Colonic mucosa (tissue), 4 donors: ENCODE results near the gene ANKRD11. TPM values are rescaled to one million over a fixed set of nuclear protein-coding genes. Genes with fewer than 3 reads are reported as not detected.
"Not testable (repeated sequence)": the region's sequence is repeated elsewhere in the genome, so short reads cannot be mapped to it uniquely, and the experiment has no call there.

Experiments used
- DNase-seq: peaks from one replicate; pipeline ENCODE4 v3.0.0-alpha.2; 2020
- H3K27ac ChIP-seq: fragments of 200-600 bp; one replicate; pipeline ENCODE4 v1.8.0; 2021
- H3K27me3 ChIP-seq: fragments of 200-600 bp; one replicate; pipeline ENCODE4 v1.8.0; 2021
- H3K36me3 ChIP-seq: fragments of 200-600 bp; one replicate; pipeline ENCODE4 v1.8.0; 2021
- H3K4me1 ChIP-seq: fragments of 200-600 bp; one replicate; pipeline ENCODE4 v1.8.0; 2021; ENCODE audit warnings: mild to moderate bottlenecking
- H3K4me3 ChIP-seq: fragments of 200-600 bp; one replicate; pipeline ENCODE4 v1.8.0; 2021
- H3K9ac ChIP-seq, 2 donors: one replicate each; pipeline ENCODE4 v1.7.0; 2013; ENCODE audit warnings: control low read depth in 2 of 2, low read depth in 2 of 2, low read length in 2 of 2
- H3K9me3 ChIP-seq: fragments of 200-600 bp; one replicate; pipeline ENCODE4 v1.8.0; 2021
- intact Hi-C: fragments of 100-400 bp; cut with DNase I; formaldehyde crosslinking; loops from one replicate; pipeline ENCODE4 v1.14.1; 2022
- total RNA-seq, 2 donors: library from RNA; stranded (reverse); fragmentation: NEBNext Ultra II Directional in 1 of 2; extraction: Animal tissue kit (Norgen Biotek cat#: 25700) in 1 of 2; gene quantifications; one replicate each; pipeline ENCODE4 v1.2.1, GENCODE V29; 2021
- TF ChIP-seq, protein P1 (sequence below): fragments of 200-600 bp; IDR thresholded peaks from one replicate; pipeline ENCODE4 v1.8.0; 2022; ENCODE audit warnings: antibody characterized with exemption, mild to moderate bottlenecking
- donor health status: healthy.
- donor health status: DM: no; HTN: no; CAD: no.
- donor health status: DM: no; HTN: no; CAD: no.

The ANKRD11 gene
- total RNA-seq, 2 donors from 2014 or later: 69.4 to 129 TPM

GRCh38 chr16:89244754-89245153, 245.6 kb downstream of the ANKRD11 start:
- Histone ChIP-seq H3K27ac (no peak overlapping the region), H3K4me3 (no peak overlapping the region), H3K9ac (no peak overlapping the region), H3K27me3 (no peaks in the 10 kb centered on the region), H3K4me1 (peaks cover 3% of the 10 kb centered on the region), H3K9me3 (no peaks in the 10 kb centered on the region), H3K36me3 (no peaks in the 10 kb centered on the region)
- no peak for DNase-seq
- intact Hi-C loops: no loop called here
- TF ChIP-seq, protein P1, sequence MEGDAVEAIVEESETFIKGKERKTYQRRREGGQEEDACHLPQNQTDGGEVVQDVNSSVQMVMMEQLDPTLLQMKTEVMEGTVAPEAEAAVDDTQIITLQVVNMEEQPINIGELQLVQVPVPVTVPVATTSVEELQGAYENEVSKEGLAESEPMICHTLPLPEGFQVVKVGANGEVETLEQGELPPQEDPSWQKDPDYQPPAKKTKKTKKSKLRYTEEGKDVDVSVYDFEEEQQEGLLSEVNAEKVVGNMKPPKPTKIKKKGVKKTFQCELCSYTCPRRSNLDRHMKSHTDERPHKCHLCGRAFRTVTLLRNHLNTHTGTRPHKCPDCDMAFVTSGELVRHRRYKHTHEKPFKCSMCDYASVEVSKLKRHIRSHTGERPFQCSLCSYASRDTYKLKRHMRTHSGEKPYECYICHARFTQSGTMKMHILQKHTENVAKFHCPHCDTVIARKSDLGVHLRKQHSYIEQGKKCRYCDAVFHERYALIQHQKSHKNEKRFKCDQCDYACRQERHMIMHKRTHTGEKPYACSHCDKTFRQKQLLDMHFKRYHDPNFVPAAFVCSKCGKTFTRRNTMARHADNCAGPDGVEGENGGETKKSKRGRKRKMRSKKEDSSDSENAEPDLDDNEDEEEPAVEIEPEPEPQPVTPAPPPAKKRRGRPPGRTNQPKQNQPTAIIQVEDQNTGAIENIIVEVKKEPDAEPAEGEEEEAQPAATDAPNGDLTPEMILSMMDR: no peak

DNA sequence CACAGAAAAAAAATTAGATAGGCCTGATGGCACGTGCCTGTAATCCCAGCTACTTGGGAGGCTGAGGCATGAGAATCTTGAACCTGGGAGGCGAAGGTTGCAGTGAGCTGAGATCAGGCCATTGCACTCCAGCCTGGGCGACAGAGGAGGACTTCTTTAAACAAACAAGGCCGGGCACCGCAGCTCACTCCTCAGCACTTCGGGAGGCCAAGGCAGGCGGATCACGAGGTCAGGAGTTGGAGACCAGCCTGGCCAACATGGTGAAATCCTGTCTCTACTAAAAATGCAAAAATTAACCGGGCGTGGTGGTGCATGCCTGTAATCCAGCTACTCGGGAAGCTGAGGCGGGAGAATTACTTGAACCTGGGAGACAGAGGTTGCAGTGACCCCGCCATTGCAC, 246.1 kb downstream of the ANKRD11 start:
- DNase-seq, H3K36me3 ChIP-seq, H3K9ac ChIP-seq, H3K27ac ChIP-seq, H3K9me3 ChIP-seq, intact Hi-C loops, H3K27me3 ChIP-seq, H3K4me3 ChIP-seq, H3K4me1 ChIP-seq: not testable (repeated sequence)

- Histone ChIP-seq H3K27ac (no peak overlapping the region), H3K4me1 (peaks cover 3% of the 10 kb centered on the region), H3K4me3 (no peak overlapping the region), H3K9me3 (no peaks in the 10 kb centered on the region), H3K9ac (no peak overlapping the region), H3K36me3 (no peaks in the 10 kb centered on the region), H3K27me3 (no peaks in the 10 kb centered on the region)
- DNase-seq: no peak
- intact Hi-C loops: no loop called here
- TF ChIP-seq, protein P1: no peak
Observed at GRCh38 chr16:89243664-89244063, 246.7 kb downstream of the ANKRD11 start.

GRCh38 chr16:89242795-89243200, 247.6 kb downstream of the ANKRD11 start:
- H3K27ac ChIP-seq: no peak overlapping the region
- DNase-seq: peak; percentile 37

GRCh38 chr16:89241187-89242007, 249.0 kb downstream of the ANKRD11 start:
- peak; percentile 71 for DNase-seq
- Histone ChIP-seq H3K27ac (peak overlapping the region; percentile 97), H3K4me1 (no peaks in the 10 kb centered on the region), H3K27me3 (no peaks in the 10 kb centered on the region), H3K36me3 (no peaks in the 10 kb centered on the region), H3K9me3 (no peaks in the 10 kb centered on the region), H3K4me3 (peak overlapping the region; percentile 74), H3K9ac (peak overlapping the region; percentile 85 to 88)
- TF ChIP-seq, protein P1: no peak
- intact Hi-C loops: no loop called here

More at GRCh38 chr16:89242795-89243200, 247.6 kb downstream of the ANKRD11 start:
- Histone ChIP-seq H3K9me3 (no peaks in the 10 kb centered on the region), H3K4me3 (no peak overlapping the region), H3K9ac (no peak overlapping the region), H3K4me1 (peaks cover 3% of the 10 kb centered on the region), H3K36me3 (no peaks in the 10 kb centered on the region), H3K27me3 (no peaks in the 10 kb centered on the region)
- TF ChIP-seq, protein P1: no peak
- intact Hi-C loops: no loop called here

DNA sequence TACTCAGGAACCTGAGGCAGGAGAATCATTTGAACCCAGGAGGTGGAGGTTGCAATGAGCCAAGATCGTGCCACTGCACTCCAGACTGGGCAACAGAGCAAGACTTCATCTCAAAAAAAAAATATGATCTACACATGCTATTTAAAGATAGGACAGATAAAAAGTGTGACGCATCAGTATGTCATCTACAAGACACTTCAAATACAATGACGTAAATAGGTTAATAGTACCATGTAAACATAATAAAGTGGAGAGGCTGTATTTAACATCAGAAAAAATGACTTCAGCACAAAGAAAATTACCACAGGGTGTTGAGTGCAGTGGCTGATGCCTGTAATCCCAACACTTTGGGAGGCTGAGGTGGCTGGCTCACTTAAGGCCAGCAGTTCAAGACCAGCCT, 252.6 kb downstream of the ANKRD11 start:
- Histone ChIP-seq H3K27me3 (no peaks in the 10 kb centered on the region), H3K4me3 (no peak overlapping the region), H3K27ac (no peak overlapping the region), H3K9ac (no peak overlapping the region), H3K4me1 (no peaks in the 10 kb centered on the region), H3K9me3 (no peaks in the 10 kb centered on the region), H3K36me3 (no peaks in the 10 kb centered on the region)
- intact Hi-C loops: no loop called here
- no peak for DNase-seq
- TF ChIP-seq, protein P1: no peak
